Neural progenitor cell (in vitro differentiated cells): Measurements from ENCODE around the gene C1orf74. TPM values are rescaled to one million over a fixed set of nuclear protein-coding genes. Genes with fewer than 3 reads are reported as not detected.

Experiments
- DNase-seq: peaks from one replicate; pipeline ENCODE4 v3.0.0-alpha.2; 2016; ENCODE audit warnings: low spot score
- H2AFZ ChIP-seq: fragments of 200-600 bp; sonication (generic); replicated peaks from 2 replicates; pipeline ENCODE4 v1.6.1; 2016; ENCODE audit warnings: antibody characterized with exemption
- H3F3A ChIP-seq: fragments of 200-600 bp; sonication (generic); 2 replicates; pipeline ENCODE4 v1.6.1; 2016; ENCODE audit warnings: antibody characterized with exemption, low read depth
- H3K27ac ChIP-seq: fragments of 200-600 bp; sonication (generic); 2 replicates; pipeline ENCODE4 v1.5.1; 2016; ENCODE audit warnings: mild to moderate bottlenecking
- H3K27me3 ChIP-seq: fragments of 200-600 bp; sonication (generic); 2 replicates; pipeline ENCODE4 v1.6.1; 2016; ENCODE audit warnings: mild to moderate bottlenecking, moderate library complexity
- H3K36me3 ChIP-seq: fragments of 200-600 bp; sonication (generic); 2 replicates; pipeline ENCODE4 v1.5.1; 2016
- H3K4me1 ChIP-seq: fragments of 200-600 bp; sonication (generic); 2 replicates; pipeline ENCODE4 v1.6.1; 2016; ENCODE audit warnings: mixed run types
- H3K4me2 ChIP-seq: fragments of 200-600 bp; sonication (generic); 2 replicates; pipeline ENCODE4 v1.6.1; 2016
- H3K4me3 ChIP-seq: fragments of 200-600 bp; sonication (generic); 2 replicates; pipeline ENCODE4 v1.5.1; 2016
- H3K79me2 ChIP-seq: fragments of 200-600 bp; sonication (generic); 2 replicates; pipeline ENCODE4 v1.6.1; 2016; ENCODE audit warnings: low read depth
- H3K9ac ChIP-seq: fragments of 200-600 bp; sonication (generic); 2 replicates; pipeline ENCODE4 v1.6.1; 2016
- H3K9me3 ChIP-seq: fragments of 200-600 bp; sonication (generic); 2 replicates; pipeline ENCODE4 v1.5.1; 2016; ENCODE audit warnings: low read depth
- H4K20me1 ChIP-seq: fragments of 200-600 bp; sonication (generic); 2 replicates; pipeline ENCODE4 v1.6.1; 2016; ENCODE audit warnings: low read depth
- H3K27ac Mint-ChIP-seq: 3 replicates; pipeline ENCODE4 v1.8.0; 2021; ENCODE audit warnings: mixed read lengths
- H3K27me3 Mint-ChIP-seq: 2 replicates; pipeline ENCODE4 v1.8.0; 2022; ENCODE audit warnings: low read depth, mild to moderate bottlenecking, inconsistent platforms, moderate library complexity, mixed read lengths; ENCODE audit not compliant: insufficient read depth
- H3K36me3 Mint-ChIP-seq: 3 replicates; pipeline ENCODE4 v1.8.0; 2021; ENCODE audit warnings: mixed read lengths
- H3K4me1 Mint-ChIP-seq: 3 replicates; pipeline ENCODE4 v1.8.0; 2021; ENCODE audit warnings: mixed read lengths
- H3K4me3 Mint-ChIP-seq: 3 replicates; pipeline ENCODE4 v1.8.0; 2021; ENCODE audit warnings: mild to moderate bottlenecking, moderate library complexity, mixed read lengths
- H3K9me3 Mint-ChIP-seq: 3 replicates; pipeline ENCODE4 v1.8.0; 2020; ENCODE audit warnings: mixed read lengths
- CTCF ChIP-seq: fragments of 200-600 bp; sonication (generic); IDR thresholded peaks from 2 replicates; pipeline ENCODE4 v1.5.1; 2017; ENCODE audit warnings: antibody characterized with exemption, mild to moderate bottlenecking
- EZH2 ChIP-seq: fragments of 200-600 bp; sonication (generic); IDR thresholded peaks from 2 replicates; pipeline ENCODE4 v1.6.1; 2017; ENCODE audit warnings: antibody characterized with exemption, mild to moderate bottlenecking, moderate library complexity
- EZH2phosphoT487 ChIP-seq: fragments of 200-600 bp; sonication (generic); IDR thresholded peaks from 2 replicates; pipeline ENCODE4 v1.6.1; 2017; ENCODE audit warnings: antibody characterized with exemption
- total RNA-seq: library from RNA; depleted of rRNA; stranded (reverse); fragments of >200 nt; gene quantifications from 2 replicates; pipeline ENCODE4 v1.2.3, GENCODE V29; 2015; ENCODE audit warnings: low replicate concordance

The C1orf74 gene
- total RNA-seq, 1 donor from 2014 or later: 7.7 TPM

- no peaks in the 10 kb centered on the region for H3K9me3 ChIP-seq
- H3K9ac ChIP-seq: no peak overlapping the region
- DNase-seq: no peak
- H3K36me3 ChIP-seq: no peaks in the 10 kb centered on the region
- peaks cover 3% of the 10 kb centered on the region for H3K27me3 Mint-ChIP-seq
- no peak overlapping the region for H2AFZ ChIP-seq
- TF ChIP-seq EZH2: no peak
- no peak for TF ChIP-seq EZH2phosphoT487
- TF ChIP-seq CTCF: no peak
- H4K20me1 ChIP-seq: no peaks in the 10 kb centered on the region
- H3K79me2 ChIP-seq: no peaks in the 10 kb centered on the region
- no peaks in the 10 kb centered on the region for H3K9me3 Mint-ChIP-seq
- H3K4me3 Mint-ChIP-seq: no peak overlapping the region
- H3K27ac Mint-ChIP-seq: no peak overlapping the region
- no peaks in the 10 kb centered on the region for H3K4me1 ChIP-seq
- H3K4me2 ChIP-seq: no peak overlapping the region
- H3K4me3 ChIP-seq: no peak overlapping the region
- H3K4me1 Mint-ChIP-seq: no peaks in the 10 kb centered on the region
- no peaks in the 10 kb centered on the region for H3K36me3 Mint-ChIP-seq
- H3K27ac ChIP-seq: no peak overlapping the region
- no peaks in the 10 kb centered on the region for H3F3A ChIP-seq
- H3K27me3 ChIP-seq: peaks cover 7% of the 10 kb centered on the region
Observed at GRCh38 chr1:209737118-209737505, 47.2 kb downstream of the C1orf74 start.

DNA sequence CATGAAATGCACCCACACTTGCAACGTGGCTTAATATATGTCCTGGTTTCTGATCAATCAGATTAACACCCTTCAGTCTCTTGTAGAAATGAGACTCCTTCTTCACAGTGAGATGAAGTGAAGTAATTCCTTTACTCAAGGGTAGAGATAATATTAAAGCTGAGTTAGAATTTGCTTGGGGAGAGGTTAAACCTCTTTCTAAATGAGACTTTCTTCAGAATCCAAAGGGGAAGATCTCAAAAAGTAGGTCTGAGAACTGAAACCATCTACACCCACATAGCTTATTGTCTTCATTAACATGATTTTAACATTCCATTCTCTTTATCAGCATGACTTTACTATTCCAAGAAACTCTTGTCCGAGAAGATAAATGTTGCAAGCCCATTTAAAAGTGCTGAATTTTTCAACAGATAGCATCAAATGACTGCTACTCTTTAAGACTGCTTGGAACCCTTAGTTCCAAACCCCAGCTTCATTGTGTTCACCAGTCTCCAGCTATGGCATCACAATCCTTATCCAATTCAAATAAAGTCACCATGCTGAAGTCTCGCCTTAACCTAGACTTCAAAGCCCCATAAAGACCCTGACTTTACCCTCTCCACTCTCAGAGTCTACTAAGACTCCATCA, 47.8 kb downstream of the C1orf74 start:
- H3K27me3 ChIP-seq: peaks cover 7% of the 10 kb centered on the region
- no peak overlapping the region for H3K4me2 ChIP-seq
- Mint-ChIP-seq H3K9me3 (no peaks in the 10 kb centered on the region), H3K4me3 (no peak overlapping the region), H3K36me3 (no peaks in the 10 kb centered on the region), H3K27me3 (peaks cover 5% of the 10 kb centered on the region), H3K4me1 (no peaks in the 10 kb centered on the region), H3K27ac (no peak overlapping the region)
- no peaks in the 10 kb centered on the region for H3K4me1 ChIP-seq
- no peak overlapping the region for H3K27ac ChIP-seq
- no peak for DNase-seq
- H3F3A ChIP-seq: no peaks in the 10 kb centered on the region
- no peaks in the 10 kb centered on the region for H3K9me3 ChIP-seq
- H3K79me2 ChIP-seq: no peaks in the 10 kb centered on the region
- H3K9ac ChIP-seq: no peak overlapping the region
- H4K20me1 ChIP-seq: no peaks in the 10 kb centered on the region
- TF ChIP-seq CTCF: no peak
- TF ChIP-seq EZH2: no peak
- TF ChIP-seq EZH2phosphoT487: no peak
- H2AFZ ChIP-seq: no peak overlapping the region
- no peaks in the 10 kb centered on the region for H3K36me3 ChIP-seq
- H3K4me3 ChIP-seq: no peak overlapping the region

DNA sequence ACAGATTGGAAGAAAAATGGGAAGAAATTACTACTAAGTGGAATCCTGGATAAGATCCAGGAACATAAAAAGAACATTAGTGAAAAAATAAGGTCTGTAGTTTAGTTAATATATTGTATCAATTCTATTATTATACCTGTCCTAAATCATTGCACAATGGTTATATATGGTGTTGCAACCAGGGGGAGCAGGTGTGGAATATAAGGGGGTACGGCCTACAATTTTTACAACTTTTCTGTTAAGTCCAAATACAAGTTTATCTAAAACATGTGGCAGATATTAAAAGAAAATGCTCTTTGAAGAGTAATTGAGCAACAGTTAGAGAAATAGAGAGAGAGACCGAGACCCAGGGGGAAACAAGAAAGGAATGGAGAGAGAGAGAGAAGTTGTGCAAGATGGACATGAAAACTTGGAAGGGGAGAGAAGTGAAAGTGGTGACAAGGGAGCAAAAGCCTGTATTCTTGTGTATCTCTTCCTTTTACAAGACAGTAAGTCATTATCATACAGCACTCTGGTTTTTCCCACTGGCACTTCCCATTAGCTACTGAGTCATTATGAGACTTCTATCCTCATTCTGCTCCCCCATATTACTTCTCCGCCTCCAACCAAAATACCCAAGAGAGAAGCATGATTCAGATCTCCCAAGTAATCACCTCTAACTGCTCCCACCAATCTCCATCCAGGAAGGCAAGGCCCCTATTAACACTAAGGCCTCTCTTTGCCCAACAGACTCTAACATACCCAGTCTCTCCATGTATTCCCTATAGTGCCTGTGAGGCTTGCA, 50.8 kb downstream of the C1orf74 start:
- Histone ChIP-seq H4K20me1 (no peaks in the 10 kb centered on the region), H3F3A (no peaks in the 10 kb centered on the region), H3K36me3 (no peaks in the 10 kb centered on the region), H3K4me3 (no peak overlapping the region), H3K27ac (no peak overlapping the region), H2AFZ (no peak overlapping the region), H3K27me3 (peaks cover 18% of the 10 kb centered on the region), H3K9me3 (no peaks in the 10 kb centered on the region), H3K9ac (no peak overlapping the region), H3K79me2 (no peaks in the 10 kb centered on the region), H3K4me1 (no peaks in the 10 kb centered on the region), H3K4me2 (no peak overlapping the region)
- TF ChIP-seq EZH2 (no peak), CTCF (no peak), EZH2phosphoT487 (no peak)
- H3K27ac Mint-ChIP-seq: no peak overlapping the region
- H3K4me3 Mint-ChIP-seq: no peak overlapping the region
- no peaks in the 10 kb centered on the region for H3K9me3 Mint-ChIP-seq
- H3K4me1 Mint-ChIP-seq: no peaks in the 10 kb centered on the region
- DNase-seq: no peak
- peaks cover 8% of the 10 kb centered on the region for H3K27me3 Mint-ChIP-seq
- no peaks in the 10 kb centered on the region for H3K36me3 Mint-ChIP-seq
